ENCODE results near the gene LAMB1.
"Not testable (repeated sequence)": the region's sequence is repeated elsewhere in the genome, so short reads cannot be mapped to it uniquely, and the experiment has no call there.

Gene LAMB1

GRCh38 chr7:107967420-107967819 lies 35.5 kb downstream of the LAMB1 start:
- H3K27ac ChIP-seq (ENCODE audit: low read length) = no peak overlapping the region
- peaks cover 20 to 38% of the 10 kb centered on the region in 2 donors for H3K36me3 ChIP-seq (ENCODE audit: control insufficient read depth in 1 of 2, insufficient read depth in 2 of 2, low read length in 2 of 2)
- H3K27me3 ChIP-seq (ENCODE audit: low read depth, low read length) = no peaks in the 10 kb centered on the region
- no peak overlapping the region for H3K4me3 ChIP-seq (ENCODE audit: low read depth in 1 of 2, low read length in 2 of 2)
- peaks cover 0 to 5% of the 10 kb centered on the region in 2 donors for H3K4me1 ChIP-seq (ENCODE audit: control insufficient read depth in 1 of 2, insufficient read depth in 2 of 2, low read length in 2 of 2)
- no peaks in the 10 kb centered on the region for H3K9me3 ChIP-seq (ENCODE audit: control insufficient read depth in 1 of 2, low read length in 2 of 2)

- H3K4me3 ChIP-seq (ENCODE audit: low read depth in 1 of 2, low read length in 2 of 2) = no peak overlapping the region
- no peaks in the 10 kb centered on the region for H3K27me3 ChIP-seq (ENCODE audit: low read depth, low read length)
- H3K36me3 ChIP-seq (ENCODE audit: control insufficient read depth in 1 of 2, insufficient read depth in 2 of 2, low read length in 2 of 2) = peaks cover 20 to 39% of the 10 kb centered on the region in 2 donors
- peaks cover 0 to 9% of the 10 kb centered on the region in 2 donors for H3K4me1 ChIP-seq (ENCODE audit: control insufficient read depth in 1 of 2, insufficient read depth in 2 of 2, low read length in 2 of 2)
- no peak overlapping the region for H3K27ac ChIP-seq (ENCODE audit: low read length)
- H3K9me3 ChIP-seq (ENCODE audit: control insufficient read depth in 1 of 2, low read length in 2 of 2) = no peaks in the 10 kb centered on the region
Observed at GRCh38 chr7:107966711-107967110, 36.2 kb downstream of the LAMB1 start.

DNA sequence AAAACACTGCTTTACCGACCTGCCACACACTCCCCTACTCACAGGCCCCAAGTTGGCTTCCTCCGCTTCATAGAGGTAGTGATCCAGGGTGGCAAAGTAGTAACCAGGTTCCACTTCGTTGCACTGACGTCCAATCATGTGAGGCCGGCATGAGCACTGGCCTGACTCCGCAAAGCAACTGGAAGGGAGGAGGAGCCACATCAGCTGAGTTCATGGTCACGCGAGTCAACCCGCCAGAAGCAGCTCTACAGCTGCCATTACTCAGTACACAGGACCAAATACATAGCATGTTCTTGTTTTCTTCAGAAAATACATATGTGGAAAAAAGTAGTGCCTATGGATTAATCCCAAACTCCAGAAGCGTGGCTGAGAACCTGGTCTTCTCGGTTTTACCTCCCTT lies 38.5 kb downstream of the LAMB1 start:
- Histone ChIP-seq H3K4me1 (ENCODE audit: control insufficient read depth in 1 of 2, insufficient read depth in 2 of 2, low read length in 2 of 2) (peaks cover 0 to 23% of the 10 kb centered on the region in 2 donors), H3K9me3 (ENCODE audit: control insufficient read depth in 1 of 2, low read length in 2 of 2) (no peaks in the 10 kb centered on the region), H3K4me3 (ENCODE audit: low read depth in 1 of 2, low read length in 2 of 2) (no peak overlapping the region), H3K27ac (ENCODE audit: low read length) (no peak overlapping the region), H3K27me3 (ENCODE audit: low read depth, low read length) (no peaks in the 10 kb centered on the region), H3K36me3 (ENCODE audit: control insufficient read depth in 1 of 2, insufficient read depth in 2 of 2, low read length in 2 of 2) (peaks cover 31 to 50% of the 10 kb centered on the region in 2 donors)

DNA sequence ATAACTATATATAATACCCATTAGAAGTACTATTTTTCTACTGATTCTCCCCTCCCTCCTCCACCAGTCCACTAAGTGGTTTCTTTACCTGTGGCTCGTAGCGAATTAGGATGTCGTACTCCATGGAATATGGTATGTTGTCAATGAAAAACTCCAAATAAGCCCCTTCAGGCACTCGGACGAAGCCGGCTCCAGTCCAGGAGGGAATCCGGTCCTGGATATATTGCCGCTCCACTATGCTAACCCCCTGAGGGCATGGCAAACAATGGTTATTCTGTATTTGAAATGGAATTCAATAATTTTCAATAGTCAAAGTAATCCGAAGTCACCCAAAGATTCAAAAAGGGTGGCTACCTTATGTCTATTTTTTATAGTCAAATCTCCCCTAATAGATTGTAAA lies 40.1 kb downstream of the LAMB1 start:
- Histone ChIP-seq H3K4me1 (ENCODE audit: control insufficient read depth in 1 of 2, insufficient read depth in 2 of 2, low read length in 2 of 2) (peaks cover 0 to 29% of the 10 kb centered on the region in 2 donors), H3K9me3 (ENCODE audit: control insufficient read depth in 1 of 2, low read length in 2 of 2) (no peaks in the 10 kb centered on the region), H3K4me3 (ENCODE audit: low read depth in 1 of 2, low read length in 2 of 2) (no peak overlapping the region), H3K27me3 (ENCODE audit: low read depth, low read length) (no peaks in the 10 kb centered on the region), H3K27ac (ENCODE audit: low read length) (no peak overlapping the region), H3K36me3 (ENCODE audit: control insufficient read depth in 1 of 2, insufficient read depth in 2 of 2, low read length in 2 of 2) (peaks cover 34 to 58% of the 10 kb centered on the region in 2 donors)

DNA sequence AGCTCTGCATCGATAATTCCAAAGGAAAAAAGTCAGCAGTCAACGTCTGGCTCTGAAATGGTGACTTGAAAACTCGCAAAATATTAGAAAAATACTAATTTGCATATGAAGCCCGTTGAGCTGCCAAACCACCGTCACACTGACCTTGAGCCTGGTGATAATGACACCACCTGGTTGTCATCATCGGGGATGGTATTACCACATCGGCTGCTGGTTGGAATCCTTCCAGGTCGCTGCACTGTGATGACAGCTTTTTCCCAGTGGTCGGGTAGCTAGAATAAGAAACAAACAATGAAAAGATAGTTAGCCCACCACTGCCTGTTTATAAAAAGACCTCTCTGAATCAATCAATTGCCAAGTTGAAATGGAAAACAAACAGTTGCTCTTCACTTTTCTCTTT lies 41.6 kb downstream of the LAMB1 start:
- no peaks in the 10 kb centered on the region for H3K27me3 ChIP-seq (ENCODE audit: low read depth, low read length)
- H3K4me1 ChIP-seq (ENCODE audit: control insufficient read depth in 1 of 2, insufficient read depth in 2 of 2, low read length in 2 of 2) = peaks cover 0 to 29% of the 10 kb centered on the region in 2 donors
- H3K4me3 ChIP-seq (ENCODE audit: low read depth in 1 of 2, low read length in 2 of 2) = no peak overlapping the region
- no peak overlapping the region for H3K27ac ChIP-seq (ENCODE audit: low read length)
- peaks cover 34 to 65% of the 10 kb centered on the region in 2 donors for H3K36me3 ChIP-seq (ENCODE audit: control insufficient read depth in 1 of 2, insufficient read depth in 2 of 2, low read length in 2 of 2)
- no peaks in the 10 kb centered on the region for H3K9me3 ChIP-seq (ENCODE audit: control insufficient read depth in 1 of 2, low read length in 2 of 2)

DNA sequence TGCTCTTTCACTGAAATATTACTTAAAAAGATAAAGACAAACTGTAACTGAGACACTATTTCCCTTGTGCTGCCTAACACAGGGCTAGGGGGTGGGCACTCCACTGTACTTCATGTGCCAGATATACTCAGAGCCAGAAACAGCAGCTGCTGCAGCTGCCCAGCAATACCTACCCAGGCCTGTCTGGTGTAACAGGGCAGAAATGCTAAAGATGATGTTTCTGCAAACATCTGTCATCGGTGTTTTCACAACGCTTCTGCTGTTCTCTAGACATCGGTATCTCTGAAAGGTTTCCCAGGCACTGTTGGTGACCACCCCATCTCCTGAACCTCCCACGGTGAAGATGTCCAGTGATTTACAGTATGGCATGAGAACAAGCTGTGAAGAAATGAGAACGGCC lies 42.7 kb downstream of the LAMB1 start:
- Histone ChIP-seq H3K27ac (ENCODE audit: low read length) (no peak overlapping the region), H3K9me3 (ENCODE audit: control insufficient read depth in 1 of 2, low read length in 2 of 2) (no peaks in the 10 kb centered on the region), H3K4me1 (ENCODE audit: control insufficient read depth in 1 of 2, insufficient read depth in 2 of 2, low read length in 2 of 2) (peaks cover 0 to 29% of the 10 kb centered on the region in 2 donors), H3K36me3 (ENCODE audit: control insufficient read depth in 1 of 2, insufficient read depth in 2 of 2, low read length in 2 of 2) (peaks cover 38 to 70% of the 10 kb centered on the region in 2 donors), H3K4me3 (ENCODE audit: low read depth in 1 of 2, low read length in 2 of 2) (no peak overlapping the region), H3K27me3 (ENCODE audit: low read depth, low read length) (no peaks in the 10 kb centered on the region)

DNA sequence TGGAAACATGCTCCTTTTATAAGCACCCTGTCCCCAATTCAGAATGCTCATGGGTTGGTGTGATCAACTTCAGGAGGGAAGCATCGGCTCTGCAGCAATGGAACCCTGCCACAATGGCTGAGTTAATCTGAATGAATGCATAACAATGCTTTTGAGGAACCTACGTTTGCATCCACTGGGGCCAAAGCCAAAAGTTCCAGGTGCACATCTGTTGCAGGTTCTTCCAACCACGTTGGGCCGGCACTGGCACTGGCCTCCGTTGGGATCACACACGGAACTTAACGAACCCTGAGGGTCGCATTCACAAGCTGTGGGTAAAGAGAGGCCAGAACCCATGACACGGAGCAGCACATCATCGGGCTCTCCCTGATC lies 43.4 kb downstream of the LAMB1 start:
- no peak overlapping the region for H3K4me3 ChIP-seq (ENCODE audit: low read depth in 1 of 2, low read length in 2 of 2)
- peak overlapping the region; percentile 6 for H3K27ac ChIP-seq (ENCODE audit: low read length)
- peaks cover 0 to 29% of the 10 kb centered on the region in 2 donors for H3K4me1 ChIP-seq (ENCODE audit: control insufficient read depth in 1 of 2, insufficient read depth in 2 of 2, low read length in 2 of 2)
- no peaks in the 10 kb centered on the region for H3K27me3 ChIP-seq (ENCODE audit: low read depth, low read length)
- H3K36me3 ChIP-seq (ENCODE audit: control insufficient read depth in 1 of 2, insufficient read depth in 2 of 2, low read length in 2 of 2) = peaks cover 33 to 63% of the 10 kb centered on the region in 2 donors
- H3K9me3 ChIP-seq (ENCODE audit: control insufficient read depth in 1 of 2, low read length in 2 of 2) = no peaks in the 10 kb centered on the region

DNA sequence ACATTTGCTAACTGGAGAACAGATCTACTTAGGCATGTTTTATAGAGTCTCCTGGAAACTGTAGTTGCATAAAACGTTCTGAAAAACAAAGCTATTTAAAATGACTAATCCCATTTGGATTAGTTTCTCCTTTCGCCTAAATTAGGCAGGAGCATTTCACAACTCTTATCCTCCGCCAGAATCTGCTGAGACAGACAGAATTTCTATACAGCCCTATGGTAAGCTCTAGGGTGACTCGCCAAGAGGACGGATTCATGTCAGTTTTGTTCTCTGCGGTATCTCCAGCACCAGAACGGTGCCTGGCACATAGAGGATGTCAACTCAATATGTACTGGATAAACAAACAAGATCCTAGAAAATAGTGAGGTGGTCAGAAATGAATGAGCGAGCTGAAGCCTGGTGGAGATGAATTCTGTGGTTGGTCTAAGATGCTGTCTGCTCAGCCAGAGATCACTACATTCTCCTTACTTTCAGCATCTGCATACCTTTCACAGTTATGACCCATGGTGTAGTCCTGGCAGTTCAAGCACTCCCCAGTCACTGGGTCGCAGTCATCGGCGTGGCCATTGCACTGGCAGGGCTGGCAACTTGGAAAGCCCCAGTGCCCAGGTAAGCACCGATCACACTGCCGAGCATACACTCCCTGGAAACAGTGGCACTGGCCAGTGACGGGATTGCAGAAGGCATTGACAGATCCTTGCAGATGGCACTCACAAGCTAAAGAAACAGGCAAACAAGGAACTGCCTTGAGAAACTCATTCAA lies 44.0 kb downstream of the LAMB1 start:
- Histone ChIP-seq H3K27ac (ENCODE audit: low read length) (peak overlapping the region; percentile 45), H3K4me3 (ENCODE audit: low read depth in 1 of 2, low read length in 2 of 2) (no peak overlapping the region), H3K27me3 (ENCODE audit: low read depth, low read length) (no peaks in the 10 kb centered on the region), H3K36me3 (ENCODE audit: control insufficient read depth in 1 of 2, insufficient read depth in 2 of 2, low read length in 2 of 2) (peaks cover 28 to 57% of the 10 kb centered on the region in 2 donors), H3K9me3 (ENCODE audit: control insufficient read depth in 1 of 2, low read length in 2 of 2) (no peaks in the 10 kb centered on the region), H3K4me1 (ENCODE audit: control insufficient read depth in 1 of 2, insufficient read depth in 2 of 2, low read length in 2 of 2) (peaks cover 0 to 32% of the 10 kb centered on the region in 2 donors)

DNA sequence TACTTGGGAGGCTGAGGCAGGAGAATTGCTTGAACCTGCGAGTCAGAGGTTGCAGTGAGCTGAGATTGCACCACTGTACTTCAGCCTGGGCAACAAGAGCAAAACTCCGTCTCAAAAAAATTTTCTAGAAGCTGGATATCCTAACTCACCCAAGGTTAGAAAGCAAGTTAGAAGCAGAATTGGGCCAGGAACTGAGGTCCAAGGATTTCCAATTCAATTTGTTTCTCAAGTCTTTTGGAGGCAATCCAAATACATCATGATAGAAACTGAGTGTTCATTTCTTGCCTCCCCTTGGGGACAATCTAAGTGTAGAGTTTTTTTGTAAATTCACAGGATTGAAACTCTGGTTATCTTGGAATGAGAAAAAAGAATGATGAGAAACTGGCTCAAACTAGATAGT lies 45.5 kb downstream of the LAMB1 start:
- Histone ChIP-seq H3K4me3 (ENCODE audit: low read depth in 1 of 2, low read length in 2 of 2) (no peak overlapping the region), H3K36me3 (ENCODE audit: control insufficient read depth in 1 of 2, insufficient read depth in 2 of 2, low read length in 2 of 2) (peaks cover 31 to 50% of the 10 kb centered on the region in 2 donors), H3K27ac (ENCODE audit: low read length) (no peak overlapping the region), H3K4me1 (ENCODE audit: control insufficient read depth in 1 of 2, insufficient read depth in 2 of 2, low read length in 2 of 2) (peaks cover 0 to 45% of the 10 kb centered on the region in 2 donors), H3K9me3 (ENCODE audit: control insufficient read depth in 1 of 2, low read length in 2 of 2) (no peaks in the 10 kb centered on the region), H3K27me3 (ENCODE audit: low read depth, low read length) (no peaks in the 10 kb centered on the region)

DNA sequence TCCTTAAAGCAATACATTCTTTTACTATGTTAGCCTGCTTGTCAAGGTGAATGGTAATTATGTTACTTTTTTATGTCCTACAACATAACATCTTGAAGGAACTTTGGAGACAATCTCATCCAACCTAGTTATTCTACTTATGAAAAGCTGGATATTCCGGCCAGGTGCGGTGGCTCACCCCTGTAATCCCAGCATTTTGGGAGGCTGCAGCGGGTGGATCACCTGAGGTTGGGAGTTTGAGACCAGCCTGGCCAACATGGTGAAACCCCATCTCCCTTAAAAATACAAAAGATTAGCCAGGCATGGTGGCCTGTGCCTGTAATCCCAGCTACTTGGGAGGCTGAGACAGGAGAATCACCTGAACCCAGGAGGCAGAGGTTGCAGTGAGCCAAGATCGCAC lies 46.0 kb downstream of the LAMB1 start:
- not testable (repeated sequence) for H3K9me3 ChIP-seq (ENCODE audit: control insufficient read depth in 1 of 2, low read length in 2 of 2); H3K27me3 ChIP-seq (ENCODE audit: low read depth, low read length); H3K27ac ChIP-seq (ENCODE audit: low read length); H3K4me3 ChIP-seq (ENCODE audit: low read depth in 1 of 2, low read length in 2 of 2)
- Histone ChIP-seq H3K36me3 (ENCODE audit: control insufficient read depth in 1 of 2, insufficient read depth in 2 of 2, low read length in 2 of 2) (peaks cover 36 to 52% of the 10 kb centered on the region in 2 donors), H3K4me1 (ENCODE audit: control insufficient read depth in 1 of 2, insufficient read depth in 2 of 2, low read length in 2 of 2) (peaks cover 0 to 47% of the 10 kb centered on the region in 2 donors)

DNA sequence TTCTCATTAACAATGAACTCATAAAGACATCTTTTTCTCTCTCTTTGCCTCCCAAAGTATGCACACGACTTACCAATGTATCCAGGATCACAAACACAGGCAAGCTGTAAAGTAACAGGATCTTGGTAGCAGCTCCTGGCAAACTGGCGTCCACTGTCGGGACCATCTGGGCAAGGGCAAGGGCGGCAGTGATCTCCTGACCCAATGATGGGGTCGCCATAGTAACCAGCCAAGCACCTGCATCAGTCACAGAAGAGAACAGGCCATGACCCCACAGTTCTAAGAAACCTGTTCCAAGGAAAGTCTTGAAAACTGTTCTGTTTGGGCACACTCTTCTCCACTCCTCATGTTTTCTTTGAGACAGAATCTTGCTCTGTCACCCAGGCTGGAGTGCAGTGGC lies 47.6 kb downstream of the LAMB1 start:
- no peaks in the 10 kb centered on the region for H3K27me3 ChIP-seq (ENCODE audit: low read depth, low read length)
- peaks cover 0 to 42% of the 10 kb centered on the region in 2 donors for H3K4me1 ChIP-seq (ENCODE audit: control insufficient read depth in 1 of 2, insufficient read depth in 2 of 2, low read length in 2 of 2)
- no peak overlapping the region for H3K4me3 ChIP-seq (ENCODE audit: low read depth in 1 of 2, low read length in 2 of 2)
- H3K9me3 ChIP-seq (ENCODE audit: control insufficient read depth in 1 of 2, low read length in 2 of 2) = no peaks in the 10 kb centered on the region
- peaks cover 49 to 55% of the 10 kb centered on the region in 2 donors for H3K36me3 ChIP-seq (ENCODE audit: control insufficient read depth in 1 of 2, insufficient read depth in 2 of 2, low read length in 2 of 2)
- no peak overlapping the region for H3K27ac ChIP-seq (ENCODE audit: low read length)

GRCh38 chr7:107953924-107954303 lies 49.0 kb downstream of the LAMB1 start:
- no peak overlapping the region for H3K4me3 ChIP-seq (ENCODE audit: low read depth in 1 of 2, low read length in 2 of 2)
- H3K36me3 ChIP-seq (ENCODE audit: control insufficient read depth in 1 of 2, insufficient read depth in 2 of 2, low read length in 2 of 2) = peaks cover 37 to 48% of the 10 kb centered on the region in 2 donors
- H3K4me1 ChIP-seq (ENCODE audit: control insufficient read depth in 1 of 2, insufficient read depth in 2 of 2, low read length in 2 of 2) = peaks cover 0 to 36% of the 10 kb centered on the region in 2 donors
- H3K27me3 ChIP-seq (ENCODE audit: low read depth, low read length) = no peaks in the 10 kb centered on the region
- no peaks in the 10 kb centered on the region for H3K9me3 ChIP-seq (ENCODE audit: control insufficient read depth in 1 of 2, low read length in 2 of 2)
- H3K27ac ChIP-seq (ENCODE audit: low read length) = no peak overlapping the region

Measured in muscle layer of duodenum (tissue), 2 donors.